ENCODE measurements around the gene WDR64.
"Not testable (repeated sequence)": the region's sequence is repeated elsewhere in the genome, so short reads cannot be mapped to it uniquely, and the experiment has no call there.

WDR64 gene

GRCh38 chr1:241645199-241645598 lies 6.9 kb upstream of the WDR64 start:
- H3K27ac ChIP-seq: no peak overlapping the region

GRCh38 chr1:241646201-241646600 lies 5.9 kb upstream of the WDR64 start:
- TF ChIP-seq CTCF (conservative IDR thresholded peaks at IDR 0.05): no peak

More at GRCh38 chr1:241645199-241645598, 6.9 kb upstream of the WDR64 start:
- no peak for TF ChIP-seq CTCF (conservative IDR thresholded peaks at IDR 0.05)

GRCh38 chr1:241647658-241648057 lies 4.4 kb upstream of the WDR64 start:
- H3K27ac ChIP-seq: no peak overlapping the region
- TF ChIP-seq CTCF (conservative IDR thresholded peaks at IDR 0.05): no peak

More at GRCh38 chr1:241646201-241646600, 5.9 kb upstream of the WDR64 start:
- no peak overlapping the region for H3K27ac ChIP-seq

- no peak overlapping the region for H3K27ac ChIP-seq
- no peak for TF ChIP-seq CTCF (conservative IDR thresholded peaks at IDR 0.05)
These were observed 3.9 kb upstream of the WDR64 start for GRCh38 chr1:241648159-241648558.

GRCh38 chr1:241654019-241654418 lies 1.9 kb downstream of the WDR64 start:
- TF ChIP-seq CTCF (conservative IDR thresholded peaks at IDR 0.05): no peak

GRCh38 chr1:241654641-241655040 lies 2.6 kb downstream of the WDR64 start:
- H3K27ac ChIP-seq: no peak overlapping the region
- no peak for TF ChIP-seq CTCF (conservative IDR thresholded peaks at IDR 0.05)

More at GRCh38 chr1:241654019-241654418, 1.9 kb downstream of the WDR64 start:
- no peak overlapping the region for H3K27ac ChIP-seq

GRCh38 chr1:241658081-241658793 lies 6.2 kb downstream of the WDR64 start:
- H3K27ac ChIP-seq: no peak overlapping the region
- TF ChIP-seq CTCF (conservative IDR thresholded peaks at IDR 0.05): no peak

GRCh38 chr1:241659016-241659415 lies 6.9 kb downstream of the WDR64 start:
- not testable (repeated sequence) for H3K27ac ChIP-seq
